HEK293 (cell line): ENCODE results near the gene ACKR3.

ENCODE experiments used
- CTCF ChIA-PET: fragments of 350-600 bp; formaldehyde crosslinking; extraction: SDS; loops from one replicate; lab custom pipeline; 2021; ENCODE audit warnings: antibody characterized with exemption; lab: Yijun Ruan, JAX
- POLR2A ChIA-PET: fragments of 300-600 bp; formaldehyde crosslinking; extraction: SDS; loops from one replicate; lab custom pipeline; 2020; ENCODE audit warnings: antibody characterized with exemption, inconsistent platforms; lab: Yijun Ruan, JAX
- H3K27ac ChIP-seq: fragments of 200-500 bp; sonication (Bioruptor generic); 2 replicates; pipeline ENCODE4 v1.5.1; 2014; ENCODE audit warnings: low read depth, low read length, control low read depth, inconsistent platforms; ENCODE audit errors: extremely low read depth
- H3K36me3 ChIP-seq, 2 experiments: fragments of 200-500 bp in 1 of 2; sonication (Bioruptor generic) in 1 of 2; 1 replicate in 1 of 2; 2 replicates in 1 of 2; pipeline ENCODE4 v1.5.1; 2014 to 2017; ENCODE audit warnings: inconsistent platforms in 2 of 2, low read length in 2 of 2; ENCODE audit not compliant: control insufficient read depth in 2 of 2, insufficient read depth in 1 of 2
- H3K4me1 ChIP-seq: fragments of 200-500 bp; sonication (Bioruptor generic); 2 replicates; pipeline ENCODE4 v1.5.1; 2014; ENCODE audit warnings: mild to moderate bottlenecking, low read length, inconsistent platforms; ENCODE audit not compliant: control insufficient read depth, insufficient read depth
- H3K4me3 ChIP-seq: 2 replicates; pipeline ENCODE4 v1.5.1; 2011; ENCODE audit warnings: low read depth, mild to moderate bottlenecking, control low read depth, low read length, moderate library complexity
- H3K9me3 ChIP-seq: fragments of 200-500 bp; sonication (Bioruptor generic); 2 replicates; pipeline ENCODE4 v1.5.1; 2014; ENCODE audit warnings: low read depth, low read length, inconsistent platforms; ENCODE audit not compliant: control insufficient read depth, insufficient read depth
- ATF2 ChIP-seq: fragments of 450-650 bp; formaldehyde crosslinking; IDR thresholded peaks from 2 replicates; pipeline ENCODE4 v1.5.1; 2016; ENCODE audit warnings: missing biosample characterization, missing genetic modification characterization, low read depth
- REPIN1 ChIP-seq: fragments of 450-650 bp; formaldehyde crosslinking; IDR thresholded peaks from 2 replicates; pipeline ENCODE4 v1.5.1; 2017; ENCODE audit warnings: missing biosample characterization, missing genetic modification characterization, low read depth
- TRIM28 ChIP-seq: IDR thresholded peaks from 2 replicates; pipeline ENCODE4 v1.6.1; 2011; ENCODE audit warnings: low read length, control low read depth, borderline replicate concordance
- TSHZ1 ChIP-seq: fragments of 450-650 bp; formaldehyde crosslinking; IDR thresholded peaks from 2 replicates; pipeline ENCODE4 v1.5.1; 2016; ENCODE audit warnings: missing biosample characterization, missing genetic modification characterization, borderline replicate concordance
- ZBTB7A ChIP-seq: fragments of 450-650 bp; formaldehyde crosslinking; IDR thresholded peaks from 2 replicates; pipeline ENCODE4 v1.5.1; 2016; ENCODE audit warnings: low read depth, missing biosample characterization, missing genetic modification characterization
- ZBTB8A ChIP-seq: fragments of 450-650 bp; formaldehyde crosslinking; IDR thresholded peaks from 2 replicates; pipeline ENCODE4 v1.5.1; 2016; ENCODE audit warnings: missing biosample characterization, missing genetic modification characterization
- ZFHX2 ChIP-seq: fragments of 450-650 bp; formaldehyde crosslinking; conservative IDR thresholded peaks from 2 replicates; pipeline ENCODE4 v1.5.1; 2016; ENCODE audit warnings: missing biosample characterization, missing genetic modification characterization
- ZNF114 ChIP-seq: fragments of 450-650 bp; formaldehyde crosslinking; IDR thresholded peaks from 2 replicates; pipeline ENCODE4 v1.5.0; 2017; ENCODE audit warnings: missing biosample characterization, missing genetic modification characterization
- ZNF513 ChIP-seq: fragments of 450-650 bp; IDR thresholded peaks from 2 replicates; pipeline ENCODE4 v1.5.1; 2018; ENCODE audit warnings: missing biosample characterization, missing genetic modification characterization
- ZNF548 ChIP-seq: fragments of 450-650 bp; formaldehyde crosslinking; IDR thresholded peaks from 2 replicates; pipeline ENCODE4 v1.5.1; 2016; ENCODE audit warnings: missing biosample characterization, missing genetic modification characterization
- ZSCAN16 ChIP-seq: fragments of 450-650 bp; formaldehyde crosslinking; IDR thresholded peaks from 2 replicates; pipeline ENCODE4 v1.5.1; 2016; ENCODE audit warnings: missing biosample characterization, missing genetic modification characterization
- TF ChIP-seq, protein P1 (sequence below): fragments of 450-650 bp; formaldehyde crosslinking; IDR thresholded peaks from 2 replicates; pipeline ENCODE4 v1.5.1; 2016; ENCODE audit warnings: missing biosample characterization, missing genetic modification characterization
- TF ChIP-seq, protein P2 (sequence below): fragments of 450-650 bp; formaldehyde crosslinking; IDR thresholded peaks from 2 replicates; pipeline ENCODE4 v1.5.1; 2016; ENCODE audit warnings: missing biosample characterization, missing genetic modification characterization

The ACKR3 gene

GRCh38 chr2:236551471-236552211 is 18.0 kb upstream of the ACKR3 start:
- no peaks in the 10 kb centered on the region for H3K9me3 ChIP-seq
- ChIA-PET CTCF (no interaction called here), POLR2A (no interaction called here)
- no peaks in the 10 kb centered on the region; the same call in 1 of the 2 replicates for H3K4me1 ChIP-seq
- TF ChIP-seq ZBTB7A (tag by site-specific recombination), result no peak
- TF ChIP-seq ZNF114 (tag by site-specific recombination), result no peak
- TF ChIP-seq ZBTB8A (tag by site-specific recombination), result no peak
- TF ChIP-seq, all 188 proteins: peak for 0
- Histone ChIP-seq H3K36me3 (no peaks in the 10 kb centered on the region), H3K27ac (no peak overlapping the region), H3K4me3 (no peak overlapping the region)

DNA sequence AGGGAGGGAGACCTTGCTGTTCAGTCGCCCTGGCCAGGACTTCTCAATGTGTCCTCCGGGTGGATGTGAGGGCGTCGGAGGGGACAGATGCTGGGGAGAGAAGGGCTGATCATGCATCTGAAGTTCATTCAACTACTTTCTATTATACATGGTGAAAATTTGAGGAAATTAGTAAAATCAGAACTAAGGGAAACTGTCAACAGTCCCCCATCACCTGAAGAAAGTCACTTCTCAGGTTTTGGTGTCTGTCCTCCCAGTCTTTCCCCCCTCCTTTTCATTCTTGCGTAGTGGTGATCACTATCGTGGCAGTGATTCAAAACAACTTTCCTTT is 17.4 kb upstream of the ACKR3 start:
- Histone ChIP-seq H3K27ac (no peak overlapping the region), H3K36me3 (no peaks in the 10 kb centered on the region), H3K4me3 (no peak overlapping the region), H3K9me3 (no peaks in the 10 kb centered on the region), H3K4me1 (no peaks in the 10 kb centered on the region; the same call in 1 of the 2 replicates)
- TF ChIP-seq TRIM28 (no peak), ATF2 (tag by site-specific recombination) (no peak), REPIN1 (tag by site-specific recombination) (no peak), ZFHX2 (tag by site-specific recombination) (no peak), ZNF548 (tag by site-specific recombination) (no peak), TSHZ1 (tag by site-specific recombination) (no peak), ZNF513 (tag by site-specific recombination) (no peak), ZSCAN16 (tag by site-specific recombination) (no peak)
- TF ChIP-seq, protein P1, sequence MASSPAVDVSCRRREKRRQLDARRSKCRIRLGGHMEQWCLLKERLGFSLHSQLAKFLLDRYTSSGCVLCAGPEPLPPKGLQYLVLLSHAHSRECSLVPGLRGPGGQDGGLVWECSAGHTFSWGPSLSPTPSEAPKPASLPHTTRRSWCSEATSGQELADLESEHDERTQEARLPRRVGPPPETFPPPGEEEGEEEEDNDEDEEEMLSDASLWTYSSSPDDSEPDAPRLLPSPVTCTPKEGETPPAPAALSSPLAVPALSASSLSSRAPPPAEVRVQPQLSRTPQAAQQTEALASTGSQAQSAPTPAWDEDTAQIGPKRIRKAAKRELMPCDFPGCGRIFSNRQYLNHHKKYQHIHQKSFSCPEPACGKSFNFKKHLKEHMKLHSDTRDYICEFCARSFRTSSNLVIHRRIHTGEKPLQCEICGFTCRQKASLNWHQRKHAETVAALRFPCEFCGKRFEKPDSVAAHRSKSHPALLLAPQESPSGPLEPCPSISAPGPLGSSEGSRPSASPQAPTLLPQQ, result no peak
- TF ChIP-seq, protein P2, sequence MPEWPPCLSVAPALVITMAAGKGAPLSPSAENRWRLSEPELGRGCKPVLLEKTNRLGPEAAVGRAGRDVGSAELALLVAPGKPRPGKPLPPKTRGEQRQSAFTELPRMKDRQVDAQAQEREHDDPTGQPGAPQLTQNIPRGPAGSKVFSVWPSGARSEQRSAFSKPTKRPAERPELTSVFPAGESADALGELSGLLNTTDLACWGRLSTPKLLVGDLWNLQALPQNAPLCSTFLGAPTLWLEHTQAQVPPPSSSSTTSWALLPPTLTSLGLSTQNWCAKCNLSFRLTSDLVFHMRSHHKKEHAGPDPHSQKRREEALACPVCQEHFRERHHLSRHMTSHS (tag by site-specific recombination), result no peak
- ChIA-PET POLR2A (no interaction called here), CTCF (no interaction called here)
